Measurements from ENCODE around the gene CCT2.
"Not testable (repeated sequence)": the region's sequence is repeated elsewhere in the genome, so short reads cannot be mapped to it uniquely, and the experiment has no call there.

The CCT2 gene

DNA sequence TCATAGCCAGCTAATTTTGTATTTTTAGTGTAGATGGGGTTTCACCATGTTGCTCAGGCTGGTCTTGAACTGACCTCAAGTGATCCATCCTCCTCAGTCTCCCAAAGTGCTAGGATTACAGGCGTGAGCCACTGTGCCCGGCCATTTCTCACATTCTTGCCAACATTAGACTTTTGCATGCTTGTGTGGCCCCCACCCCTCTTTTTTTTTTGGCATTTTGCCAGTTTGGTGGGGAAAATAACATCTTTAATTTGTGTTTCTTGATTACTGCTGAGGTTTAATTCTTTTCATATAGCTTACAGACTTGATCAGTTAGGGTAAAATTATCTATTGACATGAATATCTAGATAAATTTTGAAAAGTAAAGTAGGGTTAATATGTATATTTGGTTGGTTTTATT is 3.8 kb downstream of the CCT2 start:
- no peak for DNase-seq (ENCODE audit: low read depth)

DNA sequence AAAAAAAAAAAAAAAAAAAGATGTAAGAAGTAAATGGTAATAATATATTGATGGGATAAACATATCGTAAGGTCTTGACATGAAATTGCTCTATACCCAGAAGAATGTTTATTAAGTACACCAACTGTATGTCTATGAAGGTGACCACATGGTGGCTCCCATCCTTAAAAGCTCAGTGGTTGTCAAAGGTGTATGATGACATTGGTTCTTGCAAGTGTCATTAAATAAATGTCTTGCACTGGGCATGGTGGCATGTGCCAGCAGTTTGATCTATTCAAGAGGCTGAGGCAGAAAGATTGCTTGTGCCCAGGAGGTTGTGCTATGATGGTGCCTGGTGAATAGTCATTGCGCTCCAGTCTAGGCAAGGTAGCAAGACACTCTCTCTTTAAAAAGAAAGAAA is 10.4 kb downstream of the CCT2 start:
- no peak for DNase-seq (ENCODE audit: low read depth)

DNA sequence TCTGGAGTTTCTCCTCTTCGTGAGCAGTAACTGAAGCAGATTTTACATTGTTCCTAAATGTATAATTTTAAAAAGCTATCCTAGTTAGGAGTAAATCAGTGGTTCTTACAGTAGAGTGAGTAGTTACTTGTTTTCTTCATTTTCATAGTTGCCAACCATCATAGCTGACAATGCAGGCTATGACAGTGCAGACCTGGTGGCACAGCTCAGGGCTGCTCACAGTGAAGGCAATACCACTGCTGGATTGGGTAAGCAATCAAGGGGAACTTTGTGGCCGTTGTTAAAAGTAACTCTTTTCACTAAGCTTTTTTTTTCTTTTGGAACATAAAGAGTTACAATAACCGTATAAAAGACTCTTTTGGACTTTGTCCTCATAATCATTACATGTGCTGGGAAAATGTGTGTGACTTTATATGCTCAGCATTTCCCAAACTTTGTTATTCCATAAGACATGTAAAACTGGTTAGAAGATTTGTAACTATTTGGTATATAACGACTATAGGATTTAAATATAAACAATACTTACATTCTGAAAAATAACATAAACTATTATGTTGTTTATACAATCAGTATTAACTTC is 13.0 kb downstream of the CCT2 start:
- no peak for DNase-seq (ENCODE audit: low read depth)

DNA sequence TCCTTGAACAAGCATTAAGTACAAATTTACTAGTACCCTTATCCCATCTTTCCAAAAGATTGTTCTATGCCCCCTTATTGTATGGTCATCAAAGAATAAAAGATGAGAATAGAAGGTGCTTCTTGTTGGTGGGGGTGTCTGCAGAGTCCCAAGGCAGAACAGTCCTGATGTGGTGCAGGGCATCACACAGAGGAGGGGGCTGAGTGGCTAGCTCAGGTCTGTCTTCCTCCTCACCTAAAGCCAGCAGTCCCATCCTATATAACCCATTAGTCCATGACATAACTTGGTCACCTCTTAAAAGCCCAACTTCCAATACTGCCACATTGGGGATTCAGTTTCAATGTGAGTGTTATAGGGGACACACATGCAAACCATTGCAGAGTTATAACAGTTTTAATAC is 15.5 kb downstream of the CCT2 start:
- DNase-seq (ENCODE audit: low read depth), result no peak

DNA sequence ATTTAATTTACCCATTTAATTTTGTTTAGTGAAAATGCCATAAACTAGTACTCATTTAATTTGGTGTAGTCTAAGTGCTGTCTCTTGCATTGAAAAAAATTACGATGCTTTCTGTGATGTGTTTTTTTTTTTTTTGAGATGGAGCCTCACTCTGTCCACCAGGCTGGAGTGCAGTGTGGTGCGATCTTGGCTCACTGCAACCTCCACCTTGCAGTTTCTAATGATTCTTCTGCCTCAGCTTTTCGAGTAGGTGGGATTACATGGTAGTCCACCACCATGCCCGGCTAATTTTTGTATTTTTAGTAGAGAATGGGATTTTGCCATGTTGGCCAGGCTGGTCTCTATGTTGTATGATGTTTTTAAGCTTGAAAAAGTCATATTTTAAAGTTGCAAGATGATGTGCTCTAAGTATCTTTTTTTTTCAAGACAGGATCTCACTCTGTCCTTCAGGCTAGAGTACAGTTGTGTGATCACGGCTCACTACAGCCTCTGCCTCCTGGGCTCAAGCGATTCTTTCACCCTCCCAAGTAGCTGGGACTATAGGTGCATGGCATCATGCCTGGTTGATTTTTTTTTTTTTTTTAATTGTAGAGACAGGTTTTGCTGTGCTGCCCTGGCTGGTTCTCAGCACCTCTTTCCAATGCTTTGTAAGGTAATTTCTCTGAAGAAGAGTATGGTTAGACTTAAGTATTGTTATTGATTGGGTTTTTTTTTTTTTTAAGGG is 16.9 kb downstream of the CCT2 start:
- DNase-seq (ENCODE audit: low read depth), result no peak

DNA sequence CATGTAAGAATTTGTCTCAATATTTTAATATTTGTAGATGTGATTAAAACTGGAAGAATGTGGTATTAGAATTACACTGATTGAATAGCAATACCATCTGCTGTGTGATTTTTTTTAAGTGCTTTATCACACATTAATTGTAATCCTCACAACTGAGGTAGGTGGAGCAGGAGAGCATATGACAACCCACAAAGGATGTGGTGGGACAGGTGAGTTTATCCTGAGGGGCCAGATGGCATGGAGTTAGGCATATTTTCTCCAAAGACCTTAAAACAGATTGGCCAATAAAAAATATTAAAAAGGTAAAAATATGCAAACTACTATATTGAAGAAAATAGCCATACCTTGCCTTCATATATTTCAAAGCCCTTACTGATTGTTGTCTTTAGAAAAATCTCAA is 17.7 kb downstream of the CCT2 start:
- DNase-seq (ENCODE audit: low read depth), result no peak

DNA sequence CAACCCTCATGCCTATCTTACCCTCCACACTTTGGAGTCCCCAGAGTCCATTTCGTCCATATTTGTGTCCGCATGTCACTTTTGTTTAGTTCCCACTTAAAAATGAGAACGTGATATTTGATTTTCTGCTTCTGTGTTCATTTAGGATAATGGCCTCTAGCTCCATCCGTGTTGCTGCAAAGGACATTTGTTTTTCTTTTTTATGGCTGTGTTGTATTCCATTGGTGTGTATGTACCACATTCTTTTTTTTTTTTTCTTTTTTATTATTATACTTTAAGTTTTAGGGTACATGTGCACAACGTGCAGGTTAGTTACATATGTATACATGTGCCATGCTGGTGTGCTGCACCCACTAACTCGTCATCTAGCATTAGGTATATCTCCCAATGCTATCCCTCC is 18.3 kb downstream of the CCT2 start:
- DNase-seq (ENCODE audit: low read depth), result not testable (repeated sequence)

DNA sequence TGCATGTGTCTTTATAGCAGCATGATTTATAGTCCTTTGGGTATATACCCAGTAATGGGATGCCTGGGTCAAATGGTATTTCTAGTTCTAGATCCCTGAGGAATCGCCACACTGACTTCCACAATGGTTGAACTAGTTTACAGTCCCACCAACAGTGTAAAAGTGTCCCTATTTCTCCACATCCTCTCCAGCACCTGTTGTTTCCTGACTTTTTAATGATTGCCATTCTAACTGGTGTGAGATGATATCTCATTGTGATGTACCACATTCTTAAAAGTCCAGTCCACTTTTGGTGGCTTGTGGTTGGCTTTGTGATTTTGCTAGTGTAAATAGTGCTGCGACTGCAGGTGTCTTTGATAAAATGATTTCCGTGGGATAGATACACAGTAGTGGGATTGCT is 19.0 kb downstream of the CCT2 start:
- not testable (repeated sequence) for DNase-seq (ENCODE audit: low read depth)

DNA sequence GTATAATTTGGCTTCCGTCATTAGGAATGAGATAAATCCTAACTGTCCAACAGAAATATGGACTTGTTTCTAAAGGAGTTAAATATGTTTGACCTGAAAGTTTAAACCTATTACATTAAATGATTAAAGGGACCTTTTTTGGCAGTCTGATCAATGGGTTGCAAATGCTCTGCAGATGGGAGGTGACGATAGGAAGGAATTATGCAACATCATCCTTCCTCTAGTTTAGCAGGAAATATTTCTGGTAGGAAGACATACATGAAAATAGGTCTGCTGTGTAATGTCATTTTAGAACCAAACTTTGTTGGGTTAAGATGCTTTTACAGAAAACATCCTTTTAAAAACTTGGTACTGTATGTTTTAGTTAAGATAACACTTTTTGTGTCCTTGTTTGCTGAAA is 22.9 kb downstream of the CCT2 start:
- no peak for DNase-seq (ENCODE audit: low read depth)

DNA sequence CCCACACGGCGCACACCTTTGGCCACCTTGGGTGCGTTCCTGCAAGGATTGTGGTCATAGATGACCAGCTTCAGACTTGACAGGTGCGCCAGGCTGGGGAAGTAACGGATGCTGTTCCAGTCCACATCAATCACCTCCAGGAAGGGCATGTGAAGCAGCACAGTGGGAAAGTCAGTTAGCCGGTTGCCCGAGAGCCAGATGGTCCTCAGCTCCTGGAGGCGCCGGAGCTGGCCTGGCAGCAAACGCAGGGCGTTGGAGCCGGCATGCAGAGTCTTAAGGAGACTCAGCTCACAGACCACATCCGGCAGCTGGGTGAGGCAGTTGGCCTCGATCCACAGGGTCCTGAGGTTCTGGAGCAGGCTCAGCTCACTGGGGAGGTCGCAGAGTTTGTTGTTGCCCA is 24.9 kb downstream of the CCT2 start:
- no peak for DNase-seq (ENCODE audit: low read depth)

DNA sequence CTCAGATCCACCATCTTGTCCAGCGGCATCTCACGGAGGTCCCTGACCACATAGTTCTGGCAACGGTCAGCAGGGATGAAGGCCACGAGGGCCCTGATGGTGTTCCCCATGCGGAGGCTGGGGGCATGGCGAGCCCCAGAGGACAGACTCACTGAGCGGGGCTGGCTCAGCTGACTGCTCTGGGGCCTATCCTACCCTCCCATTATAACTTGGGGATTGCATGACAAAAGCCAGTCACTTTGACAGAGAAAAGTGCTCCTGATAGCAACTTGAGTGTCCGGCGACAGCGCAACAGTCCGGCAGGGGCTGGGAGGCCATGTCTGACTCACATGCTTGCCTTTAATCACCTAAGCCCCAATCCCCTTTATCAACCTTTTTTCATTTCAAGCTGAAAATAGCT is 25.5 kb downstream of the CCT2 start, which contains the start of gene LRRC10:
LRRC10 (minus strand) TSS at position 179 of the 400 bp plus-strand sequence; CDS start at position 110, 69 bp downstream.
- DNase-seq (ENCODE audit: low read depth), result no peak

DNA sequence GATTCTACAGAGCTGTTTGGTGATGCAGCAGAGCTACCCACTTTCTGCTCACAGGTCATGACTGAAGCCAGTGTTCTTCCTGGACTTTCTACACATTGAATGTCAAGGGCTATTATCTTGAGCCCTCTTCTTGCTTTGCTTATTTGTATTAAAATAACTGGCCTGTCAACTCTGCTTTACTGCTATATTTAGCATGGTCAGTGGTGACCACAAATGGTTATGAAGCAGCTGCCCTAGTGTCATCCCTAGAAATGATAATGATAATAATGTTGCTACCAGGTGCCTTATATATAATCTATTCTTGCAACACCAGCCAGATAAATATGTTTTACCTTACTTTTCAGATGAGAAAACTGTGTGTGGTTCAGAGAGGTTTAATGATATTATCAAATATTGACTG is 28.1 kb downstream of the CCT2 start:
- DNase-seq (ENCODE audit: low read depth), result no peak

DNA sequence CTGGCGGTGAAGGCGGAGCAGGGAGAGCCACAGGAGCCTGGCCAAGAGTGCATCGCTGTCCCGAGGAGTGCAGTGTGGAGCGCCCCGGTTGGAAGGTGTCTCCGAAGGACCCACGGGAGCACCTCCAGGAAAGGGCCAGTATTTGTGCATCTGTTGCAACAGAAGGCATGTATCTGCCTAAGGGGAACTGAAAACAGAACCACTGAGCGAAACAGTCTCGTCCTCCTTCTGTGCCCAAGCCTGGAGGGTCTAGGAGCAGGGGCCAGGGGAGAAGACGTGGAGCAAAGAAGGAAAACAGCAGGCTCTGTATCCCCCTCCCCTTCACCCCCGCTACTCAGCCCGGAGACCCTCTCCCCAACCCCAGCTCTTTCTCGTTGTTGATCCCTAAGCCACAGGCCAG is 30.8 kb downstream of the CCT2 start:
- DNase-seq (ENCODE audit: low read depth), result no peak

DNA sequence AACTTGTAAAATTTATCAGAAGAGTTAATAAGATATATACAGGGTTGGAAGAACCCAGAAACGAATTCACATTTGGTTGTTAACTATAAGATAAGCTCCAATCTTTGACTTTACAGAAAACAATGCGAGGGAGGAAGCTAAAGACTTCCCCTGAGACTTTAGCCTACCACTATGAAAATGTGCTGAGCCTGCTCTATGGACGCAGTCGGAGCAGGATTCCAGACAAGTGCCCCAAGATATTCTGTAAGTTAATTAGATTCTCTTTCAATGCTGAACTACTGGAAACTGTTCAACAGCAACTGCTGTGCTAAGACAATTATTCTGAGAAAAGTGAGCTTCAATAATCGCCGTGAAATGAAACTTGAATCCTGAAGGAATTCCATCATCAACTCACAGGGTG is 33.8 kb downstream of the CCT2 start:
- no peak for DNase-seq (ENCODE audit: low read depth)

DNA sequence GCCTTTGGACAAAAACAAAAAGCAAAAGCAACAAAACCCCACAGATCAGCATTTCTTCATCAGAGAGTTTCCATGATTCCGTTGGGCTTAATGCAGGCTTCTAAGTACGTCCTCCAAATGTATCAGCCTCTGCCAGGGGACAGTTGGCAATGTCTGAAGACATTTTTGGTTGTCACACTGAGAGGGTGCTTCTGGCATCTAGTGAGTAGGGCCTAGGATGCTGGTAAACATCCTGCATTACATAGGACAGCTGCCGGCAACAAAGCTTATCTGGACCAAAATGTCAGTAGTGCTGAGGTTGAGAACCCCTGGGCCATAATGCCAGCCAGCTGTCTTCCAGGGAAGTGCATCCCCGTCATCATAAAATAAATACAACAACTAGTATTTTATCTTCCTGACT is 34.8 kb downstream of the CCT2 start:
- no peak for DNase-seq (ENCODE audit: low read depth)

DNA sequence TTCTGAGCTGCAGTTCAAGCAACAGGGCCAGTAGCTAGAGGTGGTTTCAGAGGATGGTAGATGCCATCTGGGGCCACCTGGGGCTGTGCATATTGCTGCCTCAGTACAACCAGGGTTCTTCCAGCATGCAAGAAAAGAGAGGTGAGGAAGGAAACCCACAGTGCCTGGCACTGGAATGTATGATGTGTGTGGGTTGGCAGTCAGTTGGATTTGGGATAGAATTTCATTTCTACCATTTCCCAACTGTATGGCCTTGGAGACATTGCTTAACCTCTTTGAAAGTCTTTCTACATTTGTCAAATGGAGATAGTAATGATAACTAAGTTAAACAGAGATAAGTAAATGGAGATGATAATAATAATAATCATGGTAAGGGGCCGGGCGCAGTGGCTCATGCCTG is 35.7 kb downstream of the CCT2 start:
- DNase-seq (ENCODE audit: low read depth), result no peak

DNA sequence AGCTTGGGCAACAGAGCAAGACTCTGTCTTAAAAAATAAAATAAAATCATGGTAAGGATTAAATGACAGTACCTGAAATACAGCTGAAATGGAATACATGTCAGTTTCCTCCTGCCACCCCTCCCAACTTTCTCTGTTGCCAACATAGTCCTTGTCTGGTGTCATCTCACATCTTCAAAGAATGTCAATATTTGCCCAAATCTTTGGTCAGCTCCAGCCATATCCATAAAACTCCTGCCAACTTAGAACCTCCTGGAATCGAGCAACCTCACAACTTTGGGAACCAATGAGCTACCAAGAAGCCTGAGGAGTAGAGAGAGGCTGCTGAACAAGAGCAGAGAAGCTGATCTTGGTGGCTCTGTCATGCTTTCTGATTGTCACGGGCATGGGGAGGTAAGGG is 36.3 kb downstream of the CCT2 start:
- DNase-seq (ENCODE audit: low read depth), result no peak

DNA sequence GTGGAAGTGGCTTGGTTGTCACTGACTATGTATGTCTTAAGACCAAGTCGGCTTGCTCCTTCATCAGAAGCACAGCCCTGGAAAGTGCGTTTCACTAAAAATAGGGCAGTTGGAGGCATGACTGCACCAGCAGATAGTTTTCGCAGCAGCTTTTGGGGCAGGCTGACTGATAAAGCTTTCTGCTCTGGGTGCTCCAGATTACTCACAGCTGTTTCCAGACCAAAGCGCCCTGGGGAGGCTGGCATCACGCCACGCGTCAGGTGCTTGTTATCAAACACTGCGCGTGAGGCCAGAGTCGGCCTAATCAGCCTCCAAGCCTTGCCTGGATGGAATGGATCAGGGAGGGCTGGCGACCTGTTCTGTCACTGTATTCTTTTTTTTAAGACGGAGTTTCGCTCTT is 38.7 kb downstream of the CCT2 start:
- DNase-seq (ENCODE audit: low read depth), result no peak

DNA sequence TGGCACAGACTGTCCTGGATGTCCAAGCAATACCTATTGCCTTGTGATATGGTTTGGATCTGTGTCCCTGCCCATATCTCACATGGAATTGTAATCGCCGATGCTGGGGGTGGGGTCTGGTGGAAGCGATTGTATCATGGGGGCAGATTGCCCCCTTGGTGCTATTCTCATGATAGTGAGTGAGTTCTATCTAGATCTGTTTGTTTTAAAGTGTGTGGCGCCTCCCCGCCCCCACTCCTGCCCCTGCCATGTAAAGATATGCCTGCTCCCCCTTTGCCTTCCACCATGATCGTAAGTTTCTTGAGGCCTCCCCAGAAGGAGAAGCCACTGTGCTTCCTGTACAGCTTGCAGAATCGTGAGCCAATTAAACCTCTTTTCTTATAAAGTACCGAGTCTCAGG is 42.2 kb downstream of the CCT2 start:
- no peak for DNase-seq (ENCODE audit: low read depth)

DNA sequence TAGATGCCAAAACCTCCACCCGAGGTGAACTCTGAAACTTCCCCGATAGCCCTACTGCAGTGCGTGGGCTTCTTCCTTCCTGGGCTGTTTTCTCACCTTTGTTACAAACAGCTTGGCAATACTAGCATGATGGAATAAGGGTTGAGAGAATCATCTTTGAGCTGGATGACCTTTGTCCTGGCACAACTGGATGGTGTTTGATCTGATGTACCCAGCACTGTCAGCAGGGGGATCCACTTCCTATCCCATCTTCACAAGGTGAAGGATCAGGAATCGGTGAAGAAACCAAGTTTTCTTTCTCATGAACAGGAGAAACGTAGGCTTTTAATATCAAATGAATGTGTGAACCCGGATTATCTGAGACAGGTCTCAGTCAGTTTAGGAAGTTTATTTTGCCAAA is 44.9 kb downstream of the CCT2 start:
- DNase-seq (ENCODE audit: low read depth), result no peak

DNA sequence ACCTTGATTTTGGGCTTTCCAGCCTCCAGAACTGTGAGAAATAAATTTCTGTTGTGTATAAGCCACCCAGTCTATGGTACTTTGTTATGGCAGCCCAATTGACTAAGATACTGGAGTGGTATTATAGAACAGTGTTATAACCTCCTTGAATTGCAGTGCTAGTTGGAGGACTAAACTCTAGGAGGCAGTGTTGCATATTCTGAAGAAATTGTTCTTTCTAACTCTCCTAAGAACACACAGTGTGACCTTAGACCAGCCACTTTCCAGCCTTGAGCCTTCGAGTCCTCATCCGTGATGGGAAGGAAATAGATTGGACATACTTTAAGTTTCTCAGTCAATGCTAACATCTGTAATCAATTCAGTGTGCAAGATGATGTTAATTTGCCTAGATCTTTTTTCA is 47.8 kb downstream of the CCT2 start:
- no peak for DNase-seq (ENCODE audit: low read depth)

DNA sequence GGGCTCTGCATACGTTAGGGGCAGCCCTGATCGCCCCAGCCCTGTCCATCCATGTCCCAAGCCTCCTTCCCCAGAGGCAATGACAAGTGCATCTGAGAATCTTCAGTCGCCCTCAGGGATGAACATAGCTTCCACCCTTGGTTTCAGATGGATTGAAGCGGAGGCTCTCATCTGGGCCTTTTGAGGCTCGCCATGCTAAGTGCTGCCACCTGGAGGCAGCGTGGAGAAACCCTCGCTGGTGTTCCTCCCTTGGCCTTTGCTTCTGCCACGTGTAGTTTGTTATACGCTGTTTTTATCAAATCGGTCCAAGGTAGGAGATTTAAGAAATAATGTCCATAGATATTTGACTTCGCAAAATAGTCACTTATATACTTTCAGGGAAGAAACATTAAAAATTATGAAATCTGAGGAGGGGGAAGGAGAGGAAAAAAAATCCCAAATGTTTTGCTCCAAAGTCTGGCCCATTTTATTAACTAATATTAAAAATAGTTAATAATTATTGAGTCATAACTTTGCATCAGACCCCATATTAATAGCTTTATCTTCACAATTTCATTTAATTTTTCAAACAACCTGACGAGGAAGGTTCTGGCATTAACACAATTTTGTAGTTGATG is 54.2 kb downstream of the CCT2 start:
- DNase-seq (ENCODE audit: low read depth), result no peak

DNA sequence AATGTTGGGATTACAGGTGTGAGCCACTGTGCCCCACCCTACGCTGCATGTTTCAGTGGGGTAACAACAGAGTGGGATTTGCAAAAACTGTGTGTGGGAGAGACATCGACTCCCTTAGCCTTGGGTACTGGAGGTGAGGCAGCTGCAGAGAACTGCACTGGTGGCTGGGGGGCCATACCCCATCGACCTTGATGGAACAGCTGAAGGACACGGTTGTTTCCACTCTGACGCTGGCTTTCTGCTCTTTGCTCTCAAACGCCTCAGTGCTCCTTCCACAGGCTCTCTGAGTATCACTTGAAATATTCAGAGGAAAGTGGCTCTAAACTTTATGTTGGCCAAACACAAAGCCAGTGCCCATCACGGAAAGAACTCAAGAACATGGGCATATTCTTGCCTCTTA is 56.3 kb downstream of the CCT2 start:
- no peak for DNase-seq (ENCODE audit: low read depth)

DNA sequence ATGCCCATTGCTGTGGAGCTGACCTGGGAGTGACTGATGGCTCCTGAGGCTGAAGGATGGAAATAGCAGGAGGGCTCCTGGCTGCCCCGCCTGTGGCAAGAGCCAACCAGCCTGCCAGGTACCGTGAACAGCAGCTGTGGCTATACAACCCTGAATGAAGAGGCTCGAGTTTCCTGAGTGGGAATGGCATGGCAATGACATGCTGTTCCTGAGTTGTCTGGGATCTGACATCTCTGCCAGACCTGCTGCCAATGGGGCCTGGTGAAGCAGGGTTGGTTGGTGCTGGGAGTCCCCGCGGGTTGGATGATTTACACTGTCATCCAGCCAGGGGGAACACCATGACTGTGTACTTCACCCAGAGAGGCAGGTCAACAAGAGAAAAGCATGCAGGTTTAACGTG is 57.3 kb downstream of the CCT2 start:
- no peak for DNase-seq (ENCODE audit: low read depth)
